SK-N-SH treated with all-trans-retinoic acid at 6 μM for 48 hours (cell line): ENCODE results near the gene PPP6C.

Experiments
- ATAC-seq: fragments of 200-7000 bp; cut with Tn5 transposase; 3 replicates; pipeline ENCODE4 v1.9.1; 2020; ENCODE audit warnings: mild to moderate bottlenecking, moderate library complexity
- ARNTL ChIP-seq: fragments of 450-650 bp; formaldehyde crosslinking; IDR thresholded peaks from 2 replicates; pipeline ENCODE4 v1.5.0; 2020; ENCODE audit warnings: low read depth, mild to moderate bottlenecking, moderate library complexity, borderline replicate concordance
- BACH2 ChIP-seq: fragments of 250-450 bp; sonication (Bioruptor Pico); IDR thresholded peaks from 2 replicates; pipeline ENCODE4 v1.9.0; 2021; ENCODE audit warnings: mild to moderate bottlenecking, borderline replicate concordance
- CREB5 ChIP-seq: fragments of 250-450 bp; sonication (Bioruptor Pico); IDR thresholded peaks from 2 replicates; pipeline ENCODE4 v1.5.1; 2020; ENCODE audit warnings: low read depth, mild to moderate bottlenecking, moderate library complexity
- CSRNP3 ChIP-seq: fragments of 250-450 bp; sonication (Bioruptor Pico); IDR thresholded peaks from 2 replicates; pipeline ENCODE4 v1.5.1; 2021; ENCODE audit warnings: mild to moderate bottlenecking, moderate library complexity
- ESRRG ChIP-seq: fragments of 250-450 bp; sonication (Bioruptor Pico); IDR thresholded peaks from 2 replicates; pipeline ENCODE4 v1.6.1; 2021; ENCODE audit warnings: mild to moderate bottlenecking
- GLIS3 ChIP-seq: fragments of 250-450 bp; sonication (Bioruptor Pico); IDR thresholded peaks from 2 replicates; pipeline ENCODE4 v1.5.0; 2020; ENCODE audit warnings: mild to moderate bottlenecking, moderate library complexity
- ISL1 ChIP-seq: fragments of 250-450 bp; sonication (Bioruptor Pico); IDR thresholded peaks from 2 replicates; pipeline ENCODE4 v2.1.2; 2022; ENCODE audit warnings: mild to moderate bottlenecking, moderate library complexity
- OSR1 ChIP-seq: fragments of 250-450 bp; sonication (Bioruptor Pico); IDR thresholded peaks from 2 replicates; pipeline ENCODE4 v1.8.0; 2022; ENCODE audit warnings: moderate library complexity, mild to moderate bottlenecking, inconsistent platforms
- POU6F1 ChIP-seq: fragments of 250-450 bp; sonication (Bioruptor Pico); IDR thresholded peaks from 2 replicates; pipeline ENCODE4 v1.8.0; 2021; ENCODE audit warnings: low read depth, mild to moderate bottlenecking, moderate library complexity, borderline replicate concordance
- RARB ChIP-seq: fragments of 250-450 bp; sonication (Bioruptor Pico); IDR thresholded peaks from 2 replicates; pipeline ENCODE4 v1.8.0; 2021; ENCODE audit warnings: mild to moderate bottlenecking, moderate library complexity
- TCF4 ChIP-seq: fragments of 250-450 bp; sonication (Bioruptor Pico); IDR thresholded peaks from 2 replicates; pipeline ENCODE4 v1.8.0; 2021; ENCODE audit warnings: mild to moderate bottlenecking, moderate library complexity, borderline replicate concordance
- TOX ChIP-seq: fragments of 250-450 bp; sonication (Bioruptor Pico); IDR thresholded peaks from 2 replicates; pipeline ENCODE4 v1.8.0; 2021; ENCODE audit warnings: mild to moderate bottlenecking, moderate library complexity, borderline replicate concordance
- TSHZ2 ChIP-seq: fragments of 250-450 bp; sonication (Bioruptor Pico); IDR thresholded peaks from 2 replicates; pipeline ENCODE4 v1.5.0; 2020; ENCODE audit warnings: mild to moderate bottlenecking, moderate library complexity
- ZC3H10 ChIP-seq: fragments of 250-450 bp; sonication (Bioruptor Pico); IDR thresholded peaks from 2 replicates; pipeline ENCODE4 v1.5.1; 2021; ENCODE audit warnings: mild to moderate bottlenecking, moderate library complexity
- ZFP3 ChIP-seq: fragments of 250-450 bp; sonication (Bioruptor Pico); IDR thresholded peaks from 2 replicates; pipeline ENCODE4 v1.5.0; 2020; ENCODE audit warnings: mild to moderate bottlenecking, moderate library complexity
- ZFP30 ChIP-seq: fragments of 450-650 bp; formaldehyde crosslinking; IDR thresholded peaks from 2 replicates; pipeline ENCODE4 v1.5.0; 2022; ENCODE audit warnings: mild to moderate bottlenecking, moderate library complexity
- ZNF565 ChIP-seq: fragments of 450-650 bp; formaldehyde crosslinking; conservative IDR thresholded peaks from 2 replicates; pipeline ENCODE4 v1.5.0; 2020; ENCODE audit warnings: low read depth, mild to moderate bottlenecking, moderate library complexity
- ZNF70 ChIP-seq: fragments of 450-650 bp; formaldehyde crosslinking; IDR thresholded peaks from 2 replicates; pipeline ENCODE4 v1.5.0; 2020; ENCODE audit warnings: mild to moderate bottlenecking, moderate library complexity
- ZNF8 ChIP-seq: fragments of 450-650 bp; formaldehyde crosslinking; IDR thresholded peaks from 2 replicates; pipeline ENCODE4 v1.5.0; 2020; ENCODE audit warnings: mild to moderate bottlenecking, moderate library complexity

PPP6C gene

GRCh38 chr9:125151730-125152129 is 37.9 kb downstream of the PPP6C start:
- TF ChIP-seq POU6F1 (CRISPR knock-in tag), result no peak
- no peak for TF ChIP-seq ZFP3
- no peak for TF ChIP-seq TSHZ2 (CRISPR knock-in tag)
- TF ChIP-seq ARNTL (CRISPR knock-in tag), result no peak
- TF ChIP-seq ZC3H10 (CRISPR knock-in tag), result no peak
- TF ChIP-seq CSRNP3, result no peak
- TF ChIP-seq TCF4 (CRISPR knock-in tag), result no peak
- TF ChIP-seq TOX (CRISPR knock-in tag), result no peak
- no peak for TF ChIP-seq ESRRG (CRISPR knock-in tag)
- no peak for TF ChIP-seq ZNF565 (CRISPR knock-in tag)
- TF ChIP-seq ISL1, result no peak
- no peak for TF ChIP-seq GLIS3
- TF ChIP-seq ZNF70 (CRISPR knock-in tag), result no peak
- no peak for TF ChIP-seq BACH2 (CRISPR knock-in tag)
- no peak for TF ChIP-seq CREB5 (CRISPR knock-in tag)
- no peak for TF ChIP-seq ZNF8 (CRISPR knock-in tag)
- TF ChIP-seq RARB (CRISPR knock-in tag), result no peak
- TF ChIP-seq ZFP30, result no peak
- ATAC-seq, result no peak

GRCh38 chr9:125150349-125151245 is 39.0 kb downstream of the PPP6C start:
- ATAC-seq, result no peak
- no peak for TF ChIP-seq ZNF8 (CRISPR knock-in tag)
- TF ChIP-seq GLIS3, result no peak
- TF ChIP-seq ARNTL (CRISPR knock-in tag), result no peak
- TF ChIP-seq TSHZ2 (CRISPR knock-in tag), result no peak
- no peak for TF ChIP-seq OSR1 (CRISPR knock-in tag)
- TF ChIP-seq BACH2 (CRISPR knock-in tag), result no peak
- no peak for TF ChIP-seq TCF4 (CRISPR knock-in tag)
